Neuronal stem cell (in vitro differentiated cells): Measurements from ENCODE around the gene BMPER.

Experiments
- DNase-seq: peaks from one replicate; pipeline ENCODE4 v3.0.0-alpha.2; 2013; ENCODE audit warnings: low spot score
- H2AFZ ChIP-seq: one replicate; pipeline ENCODE4 v1.6.1; 2013; ENCODE audit warnings: mild to moderate bottlenecking, low read length, inconsistent platforms
- H2AK5ac ChIP-seq: 2 replicates; pipeline ENCODE4 v1.6.1; 2013; ENCODE audit warnings: low read depth, mild to moderate bottlenecking, inconsistent platforms, low read length, moderate library complexity, mixed read lengths
- H2BK120ac ChIP-seq: 2 replicates; pipeline ENCODE4 v1.6.1; 2013; ENCODE audit warnings: low read depth, mild to moderate bottlenecking, inconsistent platforms, low read length, moderate library complexity, mixed read lengths
- H2BK12ac ChIP-seq: one replicate; pipeline ENCODE4 v1.6.1; 2013; ENCODE audit warnings: low read length, inconsistent platforms
- H2BK15ac ChIP-seq: 2 replicates; pipeline ENCODE4 v1.6.1; 2013; ENCODE audit warnings: mild to moderate bottlenecking, low read length, inconsistent platforms, mixed read lengths
- H2BK5ac ChIP-seq: one replicate; pipeline ENCODE4 v1.6.1; 2013; ENCODE audit warnings: inconsistent platforms, mild to moderate bottlenecking, low read length, moderate library complexity
- H3K14ac ChIP-seq: one replicate; pipeline ENCODE4 v1.6.1; 2013; ENCODE audit warnings: low read length, inconsistent platforms
- H3K18ac ChIP-seq: 2 replicates; pipeline ENCODE4 v1.6.1; 2013; ENCODE audit warnings: low read length, inconsistent platforms
- H3K23ac ChIP-seq: 2 replicates; pipeline ENCODE4 v1.6.1; 2013; ENCODE audit warnings: low read depth, mild to moderate bottlenecking, mixed read lengths, low read length, inconsistent platforms; ENCODE audit not compliant: poor library complexity
- H3K27ac ChIP-seq: replicated peaks from 3 replicates; pipeline ENCODE4 v1.5.1; 2013; ENCODE audit warnings: low read length, inconsistent platforms
- H3K27me3 ChIP-seq, 3 experiments: 2 replicates each; pipeline ENCODE4 v1.6.1; 2013; ENCODE audit warnings: low read length in 3 of 3, mild to moderate bottlenecking in 2 of 3, inconsistent platforms in 1 of 3, low read depth in 1 of 3, mixed read lengths in 1 of 3, moderate library complexity in 1 of 3; ENCODE audit not compliant: control insufficient read depth in 3 of 3, insufficient read depth in 3 of 3
- H3K36me3 ChIP-seq, 2 donors: replicated peaks in 1 of 2; 2 replicates each; pipeline ENCODE4 v1.6.1; 2013; ENCODE audit warnings: low read length in 2 of 2; ENCODE audit not compliant: control insufficient read depth in 2 of 2, insufficient read depth in 2 of 2
- H3K4ac ChIP-seq: 2 replicates; pipeline ENCODE4 v1.6.1; 2013; ENCODE audit warnings: inconsistent platforms, mild to moderate bottlenecking, low read length, moderate library complexity
- H3K4me1 ChIP-seq, 2 donors: 1 replicate in 1 of 2; 2 replicates in 1 of 2; pipeline ENCODE4 v1.6.1; 2013; ENCODE audit warnings: low read length in 2 of 2, low read depth in 1 of 2; ENCODE audit not compliant: control insufficient read depth in 2 of 2, insufficient read depth in 1 of 2
- H3K4me2 ChIP-seq: one replicate; pipeline ENCODE4 v1.6.1; 2013; ENCODE audit warnings: mild to moderate bottlenecking, low read length, inconsistent platforms; ENCODE audit not compliant: insufficient read depth, poor library complexity, severe bottlenecking
- H3K4me3 ChIP-seq, 2 donors: 2 replicates each; pipeline ENCODE4 v1.5.1; 2013; ENCODE audit warnings: low read length in 2 of 2, mild to moderate bottlenecking in 2 of 2, inconsistent platforms in 1 of 2, moderate library complexity in 1 of 2
- H3K79me1 ChIP-seq: one replicate; pipeline ENCODE4 v1.6.1; 2013; ENCODE audit warnings: low read depth, mild to moderate bottlenecking, inconsistent platforms, low read length, moderate library complexity
- H3K9ac ChIP-seq: one replicate; pipeline ENCODE4 v1.6.1; 2013; ENCODE audit warnings: mild to moderate bottlenecking, low read depth, low read length, inconsistent platforms; ENCODE audit not compliant: poor library complexity
- H3K9me3 ChIP-seq, 2 donors: replicated peaks in 1 of 2; 2 replicates each; pipeline versions ENCODE3 to v1.6.1; 2013; ENCODE audit warnings: low read length in 2 of 2, mild to moderate bottlenecking in 2 of 2, inconsistent platforms in 1 of 2, low read depth in 1 of 2, mixed read lengths in 1 of 2, moderate library complexity in 1 of 2; ENCODE audit not compliant: control insufficient read depth in 2 of 2, insufficient read depth in 1 of 2
- H4K8ac ChIP-seq: one replicate; pipeline ENCODE4 v1.6.1; 2013; ENCODE audit warnings: low read depth, mild to moderate bottlenecking, inconsistent platforms, low read length, moderate library complexity
- H4K91ac ChIP-seq: one replicate; pipeline ENCODE4 v1.6.1; 2013; ENCODE audit warnings: low read length, low read depth, mild to moderate bottlenecking, inconsistent platforms; ENCODE audit not compliant: poor library complexity
- WGBS, 2 donors: extraction: QIAGEN DNeasy Blood & Tissue Kit; methylation state at CpG; one replicate each; pipeline ENCODE4 v1.1.7; 2013; ENCODE audit warnings: missing lambda C conversion rate in 2 of 2, mixed read lengths in 1 of 2; ENCODE audit not compliant: insufficient read length in 2 of 2, insufficient replicate concordance in 1 of 2; ENCODE audit errors: extremely low coverage in 2 of 2; 5-methylcytosine and 5-hydroxymethylcytosine counted together

BMPER gene

GRCh38 chr7:34198231-34198641 is 292.9 kb downstream of the BMPER start:
- no peak overlapping the region for H3K4ac ChIP-seq
- H3K27me3 ChIP-seq: no peaks in the 10 kb centered on the region
- WGBS, 2 donors: no CpG with 5 or more reads among the region's 1 CpG

More at GRCh38 chr7:34198231-34198641, 292.9 kb downstream of the BMPER start:
- H3K27ac ChIP-seq: no peak overlapping the region
- no peak overlapping the region for H3K14ac ChIP-seq
- no peak overlapping the region for H4K91ac ChIP-seq
- no peaks in the 10 kb centered on the region for H3K4me1 ChIP-seq
- H2AFZ ChIP-seq: no peak overlapping the region
- H3K36me3 ChIP-seq: no peaks in the 10 kb centered on the region
- DNase-seq: no peak
- H3K4me3 ChIP-seq: no peak overlapping the region
- no peak overlapping the region for H2BK12ac ChIP-seq
- no peaks in the 10 kb centered on the region for H3K79me1 ChIP-seq
- no peak overlapping the region for H3K9ac ChIP-seq
- no peak overlapping the region for H2BK5ac ChIP-seq
- H3K4me2 ChIP-seq: no peak overlapping the region
- H2BK120ac ChIP-seq: no peak overlapping the region
- no peak overlapping the region for H3K18ac ChIP-seq
- no peak overlapping the region for H4K8ac ChIP-seq
- no peak overlapping the region for H2BK15ac ChIP-seq
- H3K23ac ChIP-seq: no peak overlapping the region
- H3K9me3 ChIP-seq: no peaks in the 10 kb centered on the region
- H2AK5ac ChIP-seq: no peak overlapping the region
